Superior temporal gyrus (tissue), 1 donor: Measurements from ENCODE around the gene ADGRG3.

Experiments
- DNase-seq: peaks from one replicate; pipeline ENCODE4 v3.0.0-alpha.2; 2016; ENCODE audit errors: extremely low spot score

The ADGRG3 gene

GRCh38 chr16:57668263-57668571 lies at the start of gene ADGRG3:
ADGRG3 (plus strand) TSS chr16:57668306; CDS start chr16:57668348, 42 bp downstream.
- DNase-seq, result no peak

- DNase-seq, result no peak
These were observed 48.9 kb upstream of the ADGRG3 start for GRCh38 chr16:57619133-57619605.

- no peak for DNase-seq
These were observed 48.3 kb upstream of the ADGRG3 start for GRCh38 chr16:57619606-57620334.

GRCh38 chr16:57620335-57621231 lies 47.5 kb upstream of the ADGRG3 start:
- DNase-seq, result no peak

- no peak for DNase-seq
These were observed 46.4 kb upstream of the ADGRG3 start for GRCh38 chr16:57621521-57622271.

GRCh38 chr16:57622361-57623250 lies 45.5 kb upstream of the ADGRG3 start:
- DNase-seq, result no peak

GRCh38 chr16:57623251-57624043 lies 44.7 kb upstream of the ADGRG3 start:
- DNase-seq, result peak; percentile 89

GRCh38 chr16:57624044-57624688 lies 43.9 kb upstream of the ADGRG3 start:
- no peak for DNase-seq

- peak; percentile 91 for DNase-seq
These were observed 43.2 kb upstream of the ADGRG3 start for GRCh38 chr16:57624806-57625500.

GRCh38 chr16:57626420-57627170 lies 41.5 kb upstream of the ADGRG3 start:
- DNase-seq, result no peak

GRCh38 chr16:57627184-57627871 lies 40.8 kb upstream of the ADGRG3 start:
- no peak for DNase-seq

GRCh38 chr16:57628008-57628781 lies 39.9 kb upstream of the ADGRG3 start, which contains the start of gene ADGRG1:
ADGRG1 (plus strand) TSS chr16:57628630; CDS start chr16:57650288, 21,658 bp downstream.
- DNase-seq, result peak; percentile 81

- DNase-seq, result no peak
These were observed 39.3 kb upstream of the ADGRG3 start for GRCh38 chr16:57628783-57629293.

GRCh38 chr16:57629516-57630406 lies 38.3 kb upstream of the ADGRG3 start:
- DNase-seq, result peak; percentile 9

GRCh38 chr16:57630407-57630797 lies 37.7 kb upstream of the ADGRG3 start:
- DNase-seq, result no peak
